Ascending aorta (tissue), 2 donors: Measurements from ENCODE around the gene MPPED1. TPM values are rescaled to one million over a fixed set of nuclear protein-coding genes. Genes with fewer than 3 reads are reported as not detected.

Source experiments
- DNase-seq, 2 donors: peaks; one replicate each; pipeline ENCODE4 v3.0.0-alpha.2; 2019; ENCODE audit warnings: low spot score in 2 of 2
- H3K27ac ChIP-seq, 2 donors: fragments of 200-600 bp; sonication (generic); one replicate each; pipeline ENCODE4 v1.5.1; 2016 to 2017; ENCODE audit warnings: mild to moderate bottlenecking in 1 of 2
- H3K27me3 ChIP-seq: fragments of 200-600 bp; sonication (generic); one replicate; pipeline ENCODE4 v1.5.1; 2017
- H3K36me3 ChIP-seq, 2 donors: fragments of 200-600 bp; sonication (generic); one replicate each; pipeline ENCODE4 v1.5.1; 2016
- H3K4me1 ChIP-seq, 2 donors: fragments of 200-600 bp; sonication (generic); one replicate each; pipeline ENCODE4 v1.5.1; 2016 to 2017; ENCODE audit warnings: mild to moderate bottlenecking in 1 of 2
- H3K4me3 ChIP-seq, 2 donors: fragments of 200-600 bp; sonication (generic); one replicate each; pipeline ENCODE4 v1.5.1; 2016 to 2017; ENCODE audit warnings: mild to moderate bottlenecking in 1 of 2
- H3K9me3 ChIP-seq, 2 donors: fragments of 200-600 bp; sonication (generic); one replicate each; pipeline ENCODE4 v1.5.1; 2016
- CTCF ChIP-seq, 3 experiments: fragments of 200-600 bp in 2 of 3; fragments of 450-650 bp in 1 of 3; sonication (generic) in 2 of 3; IDR thresholded peaks; one replicate each; pipeline ENCODE4 v1.5.1; 2016 to 2019; ENCODE audit warnings: antibody characterized with exemption in 3 of 3, mild to moderate bottlenecking in 1 of 3, moderate library complexity in 1 of 3
- intact Hi-C: fragments of 100-400 bp; cut with DNase I; formaldehyde crosslinking; loops from one replicate; pipeline ENCODE4 v1.15.1; 2023
- total RNA-seq: library from RNA; depleted of rRNA; stranded (reverse); fragments of >200 nt; gene quantifications from one replicate; pipeline ENCODE4 v1.1.0, GENCODE V29; 2016

MPPED1 gene
- total RNA-seq, 1 donor from 2014 or later: not detected

- Histone ChIP-seq H3K27ac (no peak overlapping the region), H3K27me3 (no peaks in the 10 kb centered on the region), H3K36me3 (no peaks in the 10 kb centered on the region), H3K9me3 (no peaks in the 10 kb centered on the region), H3K4me1 (no peaks in the 10 kb centered on the region), H3K4me3 (no peak overlapping the region)
- no peak for TF ChIP-seq CTCF (IDR thresholded peaks at IDR 0.05)
- intact Hi-C loops: no loop called here
- no peak for DNase-seq
These were observed 9.3 kb downstream of the MPPED1 start for GRCh38 chr22:43421046-43421665.

GRCh38 chr22:43421914-43422615 is 10.3 kb downstream of the MPPED1 start:
- TF ChIP-seq CTCF (IDR thresholded peaks at IDR 0.05): no peak

GRCh38 chr22:43423046-43423445 is 11.2 kb downstream of the MPPED1 start:
- no peaks in the 10 kb centered on the region for H3K4me1 ChIP-seq
- H3K36me3 ChIP-seq: no peaks in the 10 kb centered on the region
- no peak for DNase-seq
- no peak overlapping the region for H3K4me3 ChIP-seq
- H3K27me3 ChIP-seq: no peaks in the 10 kb centered on the region
- intact Hi-C loops: no loop called here
- no peak for TF ChIP-seq CTCF (IDR thresholded peaks at IDR 0.05)
- H3K9me3 ChIP-seq: no peaks in the 10 kb centered on the region
- no peak overlapping the region for H3K27ac ChIP-seq

More at GRCh38 chr22:43421914-43422615, 10.3 kb downstream of the MPPED1 start:
- Histone ChIP-seq H3K9me3 (no peaks in the 10 kb centered on the region), H3K4me3 (no peak overlapping the region), H3K27me3 (no peaks in the 10 kb centered on the region), H3K36me3 (no peaks in the 10 kb centered on the region), H3K27ac (no peak overlapping the region), H3K4me1 (no peaks in the 10 kb centered on the region)
- DNase-seq: no peak
- intact Hi-C loops: no loop called here

- H3K27ac ChIP-seq: no peak overlapping the region
- intact Hi-C loops: no loop called here
- no peak for TF ChIP-seq CTCF (IDR thresholded peaks at IDR 0.05)
- H3K4me3 ChIP-seq: no peak overlapping the region
- H3K36me3 ChIP-seq: no peaks in the 10 kb centered on the region
- no peaks in the 10 kb centered on the region for H3K4me1 ChIP-seq
- DNase-seq: no peak
- H3K27me3 ChIP-seq: no peaks in the 10 kb centered on the region
- H3K9me3 ChIP-seq: no peaks in the 10 kb centered on the region
These were observed 12.4 kb downstream of the MPPED1 start for GRCh38 chr22:43424201-43424600.

- no peak for TF ChIP-seq CTCF (IDR thresholded peaks at IDR 0.05)
- Histone ChIP-seq H3K4me1 (no peaks in the 10 kb centered on the region), H3K27me3 (no peaks in the 10 kb centered on the region), H3K27ac (no peak overlapping the region), H3K36me3 (no peaks in the 10 kb centered on the region), H3K4me3 (no peak overlapping the region), H3K9me3 (no peaks in the 10 kb centered on the region)
- DNase-seq: no peak
- intact Hi-C loops: no loop called here
These were observed 13.1 kb downstream of the MPPED1 start for GRCh38 chr22:43424666-43425630.
